Measurements from ENCODE around the gene KIF26B.

DNA sequence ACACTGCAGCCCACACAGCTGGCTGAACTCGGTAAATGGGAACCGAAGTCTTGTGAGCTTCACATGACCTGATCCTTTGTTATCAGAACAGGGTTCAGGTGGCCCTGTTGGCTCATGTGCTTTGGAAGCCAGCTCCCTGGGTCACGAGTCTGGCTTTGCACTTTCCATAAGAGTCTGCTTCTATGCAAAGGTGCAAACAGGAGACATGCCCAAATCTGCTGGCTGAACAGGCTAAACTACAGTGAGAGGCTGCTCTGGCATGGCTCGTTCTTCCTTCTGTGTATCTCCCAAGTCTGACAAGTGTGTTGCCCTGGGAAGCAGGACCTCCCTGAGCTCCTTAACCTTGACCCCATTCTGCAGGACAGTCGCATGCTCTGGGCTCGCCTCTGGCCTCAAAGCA is 549.6 kb downstream of the KIF26B start:
- TF ChIP-seq EZH2phosphoT487 (IDR thresholded peaks at IDR 0.05; ENCODE audit: borderline replicate concordance, low read depth, low read length) (no peak), CTCF (conservative IDR thresholded peaks at IDR 0.05; ENCODE audit: low read length) (no peak)

Measured in OCI-LY7 (cell line).